GM19452 (cell line): ENCODE measurements around the gene GPR162.

ENCODE experiments used
- ATAC-seq: cut with Tn5 transposase; IDR thresholded peaks from one replicate; pipeline ENCODE4 v1.9.1; 2021; ENCODE audit not compliant: unreplicated experiment

The GPR162 gene

GRCh38 chr12:6833189-6833890 is 11.7 kb downstream of the GPR162 start:
- no peak for ATAC-seq

GRCh38 chr12:6834254-6834653 is 12.6 kb downstream of the GPR162 start:
- no peak for ATAC-seq

GRCh38 chr12:6834873-6835272 is 13.3 kb downstream of the GPR162 start:
- ATAC-seq, result no peak

GRCh38 chr12:6836851-6837250 is 15.2 kb downstream of the GPR162 start:
- no peak for ATAC-seq

GRCh38 chr12:6837370-6838060 is 15.9 kb downstream of the GPR162 start:
- no peak for ATAC-seq

- no peak for ATAC-seq
Measured at GRCh38 chr12:6838854-6839253, 17.2 kb downstream of the GPR162 start.

- ATAC-seq, result no peak
Measured at GRCh38 chr12:6839482-6840201, 18.0 kb downstream of the GPR162 start.

GRCh38 chr12:6840330-6840729 is 18.7 kb downstream of the GPR162 start:
- no peak for ATAC-seq

- no peak for ATAC-seq
Measured at GRCh38 chr12:6840761-6841515, 19.3 kb downstream of the GPR162 start, which contains the start of gene GNB3. Gene GNB3 (plus strand): TSS chr12:6840925. CDS start chr12:6841288, 363 bp downstream.

GRCh38 chr12:6842075-6842474 is 20.5 kb downstream of the GPR162 start:
- ATAC-seq, result no peak

- ATAC-seq, result no peak
Measured at GRCh38 chr12:6843118-6843902, 21.7 kb downstream of the GPR162 start.

- no peak for ATAC-seq
Measured at GRCh38 chr12:6845395-6845794, 23.8 kb downstream of the GPR162 start.

- no peak for ATAC-seq
Measured at GRCh38 chr12:6846316-6846869, 24.8 kb downstream of the GPR162 start.

GRCh38 chr12:6847676-6848075 is 26.1 kb downstream of the GPR162 start:
- no peak for ATAC-seq

- ATAC-seq, result no peak
Measured at GRCh38 chr12:6849427-6849826, 27.8 kb downstream of the GPR162 start.

- ATAC-seq, result no peak
Measured at GRCh38 chr12:6849976-6850560, 28.4 kb downstream of the GPR162 start.

GRCh38 chr12:6850796-6851152 is 29.2 kb downstream of the GPR162 start:
- ATAC-seq, result no peak

GRCh38 chr12:6851153-6851920 is 29.7 kb downstream of the GPR162 start, which contains the start of gene CDCA3:
Gene CDCA3 (minus strand): TSS chr12:6851286. CDS start chr12:6850952, 334 bp downstream.
- peak; percentile 59 for ATAC-seq
